Karpas-422 (cell line): Measurements from ENCODE around the gene WWOX. TPM values are rescaled to one million over a fixed set of nuclear protein-coding genes. Genes with fewer than 3 reads are reported as not detected.

Source experiments
- DNase-seq: peaks from one replicate; pipeline ENCODE4 v3.0.0-alpha.2; 2015
- H2AFZ ChIP-seq: fragments of 200-600 bp; sonication (generic); 2 replicates; pipeline ENCODE4 v1.6.1; 2014; ENCODE audit warnings: antibody characterized with exemption, low read length, mixed read lengths
- H3K27ac ChIP-seq: fragments of 200-600 bp; sonication (generic); 2 replicates; pipeline ENCODE4 v1.5.1; 2014; ENCODE audit warnings: mild to moderate bottlenecking, low read length, moderate library complexity
- H3K27me3 ChIP-seq: fragments of 200-600 bp; sonication (generic); 2 replicates; pipeline ENCODE4 v1.6.1; 2014; ENCODE audit warnings: low read length, mixed read lengths
- H3K36me3 ChIP-seq: fragments of 200-600 bp; sonication (generic); 2 replicates; pipeline ENCODE4 v1.6.1; 2014; ENCODE audit warnings: low read length, mixed read lengths; ENCODE audit not compliant: insufficient read depth
- H3K4me1 ChIP-seq: fragments of 200-600 bp; sonication (generic); 2 replicates; pipeline ENCODE4 v1.6.1; 2014; ENCODE audit warnings: mild to moderate bottlenecking, low read length, mixed read lengths
- H3K4me2 ChIP-seq: fragments of 200-600 bp; sonication (generic); 2 replicates; pipeline ENCODE4 v1.6.1; 2014; ENCODE audit warnings: low read length, low read depth, mild to moderate bottlenecking; ENCODE audit not compliant: poor library complexity, severe bottlenecking
- H3K4me3 ChIP-seq: fragments of 200-600 bp; sonication (generic); 2 replicates; pipeline ENCODE4 v1.5.1; 2014; ENCODE audit warnings: mild to moderate bottlenecking, antibody characterized with exemption, low read length, mixed read lengths
- H3K79me2 ChIP-seq: fragments of 200-600 bp; sonication (generic); 2 replicates; pipeline ENCODE4 v1.6.1; 2014; ENCODE audit warnings: mild to moderate bottlenecking, low read length, mixed read lengths
- H3K9ac ChIP-seq: fragments of 200-600 bp; sonication (generic); 2 replicates; pipeline ENCODE4 v1.6.0; 2014; ENCODE audit warnings: low read length
- H3K9me2 ChIP-seq: fragments of 200-600 bp; sonication (generic), shearing (Covaris generic); replicated peaks from 2 replicates; pipeline ENCODE4 v1.6.0; 2014; ENCODE audit warnings: mild to moderate bottlenecking, low read length, moderate library complexity; ENCODE audit not compliant: insufficient read depth
- H3K9me3 ChIP-seq: fragments of 300-700, 200-600 bp; sonication (generic); 2 replicates; pipeline ENCODE4 v1.6.1; 2014; ENCODE audit warnings: low read length, mixed read lengths
- H4K20me1 ChIP-seq: fragments of 200-600 bp; sonication (generic); 2 replicates; pipeline ENCODE4 v1.6.1; 2014; ENCODE audit warnings: mild to moderate bottlenecking, antibody characterized with exemption, low read length, low read depth; ENCODE audit not compliant: insufficient read depth
- total RNA-seq: library from RNA; depleted of rRNA; stranded (reverse); fragments of >200 nt; shearing (Covaris generic); gene quantifications from 2 replicates; pipeline ENCODE4 v1.2.3, GENCODE V29; 2014; ENCODE audit warnings: low replicate concordance

WWOX gene
- total RNA-seq, 1 experiment from 2014 or later, result 66.2 TPM

GRCh38 chr16:79054211-79054984 is 954.9 kb downstream of the WWOX start:
- DNase-seq, result no peak
- no peak overlapping the region for H2AFZ ChIP-seq
- no peaks in the 10 kb centered on the region for H3K9me2 ChIP-seq
- H3K79me2 ChIP-seq, result no peaks in the 10 kb centered on the region
- H3K27me3 ChIP-seq, result no peaks in the 10 kb centered on the region
- H3K27ac ChIP-seq, result no peak overlapping the region
- no peaks in the 10 kb centered on the region for H3K9me3 ChIP-seq
- H4K20me1 ChIP-seq, result no peaks in the 10 kb centered on the region
- H3K4me2 ChIP-seq, result no peak overlapping the region
- H3K4me3 ChIP-seq, result no peak overlapping the region
- no peak overlapping the region for H3K9ac ChIP-seq
- H3K36me3 ChIP-seq, result no peaks in the 10 kb centered on the region
- H3K4me1 ChIP-seq, result no peaks in the 10 kb centered on the region

- Histone ChIP-seq H3K4me1 (no peaks in the 10 kb centered on the region), H3K4me3 (no peak overlapping the region), H4K20me1 (no peaks in the 10 kb centered on the region), H3K4me2 (no peak overlapping the region), H3K9me3 (no peaks in the 10 kb centered on the region), H3K79me2 (no peaks in the 10 kb centered on the region), H3K9me2 (no peaks in the 10 kb centered on the region), H3K9ac (no peak overlapping the region), H3K27me3 (no peaks in the 10 kb centered on the region), H2AFZ (no peak overlapping the region), H3K27ac (no peak overlapping the region), H3K36me3 (no peaks in the 10 kb centered on the region)
- DNase-seq, result no peak
These were observed 956.0 kb downstream of the WWOX start for GRCh38 chr16:79055251-79055970.

- Histone ChIP-seq H3K4me3 (no peak overlapping the region), H3K9me2 (no peaks in the 10 kb centered on the region), H3K4me2 (no peak overlapping the region), H4K20me1 (no peaks in the 10 kb centered on the region), H3K36me3 (no peaks in the 10 kb centered on the region), H3K27ac (no peak overlapping the region), H3K9me3 (no peaks in the 10 kb centered on the region), H2AFZ (no peak overlapping the region), H3K9ac (no peak overlapping the region), H3K27me3 (no peaks in the 10 kb centered on the region), H3K79me2 (no peaks in the 10 kb centered on the region), H3K4me1 (no peaks in the 10 kb centered on the region)
- DNase-seq, result no peak
These were observed 961.7 kb downstream of the WWOX start for GRCh38 chr16:79061181-79061580.

- Histone ChIP-seq H3K9me2 (no peaks in the 10 kb centered on the region), H3K4me3 (no peak overlapping the region), H3K9me3 (no peaks in the 10 kb centered on the region), H4K20me1 (no peaks in the 10 kb centered on the region), H3K27ac (no peak overlapping the region), H2AFZ (no peak overlapping the region), H3K4me1 (no peaks in the 10 kb centered on the region), H3K4me2 (no peak overlapping the region), H3K27me3 (no peaks in the 10 kb centered on the region), H3K9ac (no peak overlapping the region), H3K79me2 (no peaks in the 10 kb centered on the region), H3K36me3 (no peaks in the 10 kb centered on the region)
- DNase-seq, result no peak
These were observed 962.9 kb downstream of the WWOX start for GRCh38 chr16:79062336-79062735.

GRCh38 chr16:79062821-79063220 is 963.4 kb downstream of the WWOX start:
- Histone ChIP-seq H2AFZ (no peak overlapping the region), H3K4me3 (no peak overlapping the region), H3K36me3 (no peaks in the 10 kb centered on the region), H4K20me1 (no peaks in the 10 kb centered on the region), H3K27ac (no peak overlapping the region), H3K4me1 (no peaks in the 10 kb centered on the region), H3K9me3 (no peaks in the 10 kb centered on the region), H3K9me2 (no peaks in the 10 kb centered on the region), H3K79me2 (no peaks in the 10 kb centered on the region), H3K4me2 (no peak overlapping the region), H3K27me3 (no peaks in the 10 kb centered on the region), H3K9ac (no peak overlapping the region)
- no peak for DNase-seq

- Histone ChIP-seq H3K9me2 (no peaks in the 10 kb centered on the region), H3K27me3 (no peaks in the 10 kb centered on the region), H3K4me1 (no peaks in the 10 kb centered on the region), H4K20me1 (no peaks in the 10 kb centered on the region), H3K27ac (no peak overlapping the region), H3K79me2 (no peaks in the 10 kb centered on the region), H2AFZ (no peak overlapping the region), H3K9me3 (no peaks in the 10 kb centered on the region), H3K36me3 (no peaks in the 10 kb centered on the region), H3K4me3 (no peak overlapping the region), H3K4me2 (no peak overlapping the region), H3K9ac (no peak overlapping the region)
- no peak for DNase-seq
These were observed 965.0 kb downstream of the WWOX start for GRCh38 chr16:79064256-79064972.

GRCh38 chr16:79066561-79066960 is 967.1 kb downstream of the WWOX start:
- H3K79me2 ChIP-seq, result no peaks in the 10 kb centered on the region
- no peak overlapping the region for H3K27ac ChIP-seq
- H3K9me3 ChIP-seq, result no peaks in the 10 kb centered on the region
- no peak overlapping the region for H3K9ac ChIP-seq
- H2AFZ ChIP-seq, result no peak overlapping the region
- no peaks in the 10 kb centered on the region for H3K4me1 ChIP-seq
- H3K36me3 ChIP-seq, result no peaks in the 10 kb centered on the region
- no peaks in the 10 kb centered on the region for H3K27me3 ChIP-seq
- no peak overlapping the region for H3K4me3 ChIP-seq
- H3K4me2 ChIP-seq, result no peak overlapping the region
- no peak for DNase-seq
- H3K9me2 ChIP-seq, result no peaks in the 10 kb centered on the region
- H4K20me1 ChIP-seq, result no peaks in the 10 kb centered on the region

- Histone ChIP-seq H3K27ac (no peak overlapping the region), H3K9me3 (no peaks in the 10 kb centered on the region), H2AFZ (no peak overlapping the region), H3K27me3 (no peaks in the 10 kb centered on the region), H3K9ac (no peak overlapping the region), H3K4me2 (no peak overlapping the region), H3K36me3 (no peaks in the 10 kb centered on the region), H3K79me2 (no peaks in the 10 kb centered on the region), H3K4me1 (no peaks in the 10 kb centered on the region), H4K20me1 (no peaks in the 10 kb centered on the region), H3K4me3 (no peak overlapping the region), H3K9me2 (no peaks in the 10 kb centered on the region)
- no peak for DNase-seq
These were observed 968.1 kb downstream of the WWOX start for GRCh38 chr16:79067600-79067999.
